A549 (cell line): ENCODE measurements around the gene SLC2A8. TPM values are rescaled to one million over a fixed set of nuclear protein-coding genes. Genes with fewer than 3 reads are reported as not detected.

ENCODE experiments used
- ATAC-seq, 2 experiments: fragments of 200-7000 bp in 1 of 2; fragments of >200 bp in 1 of 2; cut with Nextera tagmentation in 1 of 2; cut with Tn5 transposase in 1 of 2; 3 replicates each; pipeline versions ENCODE4 v1.8.0 to v1.9.1; 2018 to 2020; ENCODE audit warnings: mild to moderate bottlenecking in 1 of 2, moderate library complexity in 1 of 2
- CTCF ChIA-PET: fragments of 300-600 bp; sonication (Branson Sonifier 250); formaldehyde crosslinking; extraction: SDS; loops from one replicate; lab custom pipeline; 2021; ENCODE audit warnings: antibody characterized with exemption, inconsistent platforms; lab: Yijun Ruan, JAX
- POLR2A ChIA-PET: fragments of 350-600 bp; formaldehyde crosslinking; extraction: SDS; loops from one replicate; lab custom pipeline; 2021; ENCODE audit warnings: antibody characterized with exemption, inconsistent platforms; lab: Yijun Ruan, JAX
- DNase-seq, 2 experiments: peaks; one replicate each; pipeline versions ENCODE4 v3.0.0 to v3.0.0-alpha.2; 2011 to 2016; ENCODE audit warnings: low read depth in 1 of 2, low spot score in 1 of 2
- FAIRE-seq: peaks from 2 replicates; lab custom pipeline; 2011; peaks lifted over from hg19 to GRCh38; lab: Jason Lieb, UNC
- H3K27ac ChIP-seq, 2 experiments: fragments of >200 bp; sonication (Bioruptor Twin); formaldehyde crosslinking; 3 replicates each; pipeline ENCODE4 v1.5.1; 2016 to 2017
- H3K4me1 ChIP-seq: fragments of >200 bp; sonication (Bioruptor Twin); formaldehyde crosslinking; 3 replicates; pipeline ENCODE4 v1.6.1; 2016
- H3K4me2 ChIP-seq: fragments of >200 bp; sonication (Bioruptor Twin); formaldehyde crosslinking; 3 replicates; pipeline ENCODE4 v1.6.1; 2016
- H3K4me3 ChIP-seq: fragments of >200 bp; sonication (Bioruptor Twin); formaldehyde crosslinking; 3 replicates; pipeline ENCODE4 v1.5.1; 2016
- H3K9me3 ChIP-seq: fragments of >200 bp; sonication (Bioruptor Twin); formaldehyde crosslinking; 3 replicates; pipeline ENCODE4 v1.6.1; 2016
- ATOH8 ChIP-seq: fragments of 250-450 bp; sonication (Bioruptor Pico); IDR thresholded peaks from 2 replicates; pipeline ENCODE4 v1.5.0; 2020; ENCODE audit warnings: low read depth, mild to moderate bottlenecking, moderate library complexity
- CBX2 ChIP-seq: fragments of 200-600 bp; sonication (generic); IDR thresholded peaks from 2 replicates; pipeline ENCODE4 v1.6.1; 2016; ENCODE audit warnings: low read depth, mild to moderate bottlenecking, borderline replicate concordance
- E2F6 ChIP-seq: IDR thresholded peaks from 2 replicates; pipeline ENCODE4 v1.6.1; 2012; ENCODE audit warnings: low read depth, borderline replicate concordance
- EHF ChIP-seq: fragments of 250-450 bp; sonication (Bioruptor Pico); IDR thresholded peaks from 2 replicates; pipeline ENCODE4 v1.5.0; 2020; ENCODE audit warnings: mild to moderate bottlenecking
- ESRRA ChIP-seq: fragments of 150-350 bp; IDR thresholded peaks from 2 replicates; pipeline ENCODE4 v1.6.1; 2014; ENCODE audit warnings: mild to moderate bottlenecking, low read length, borderline replicate concordance
- FOSL2 ChIP-seq, 2 experiments: fragments of 450-650 bp in 1 of 2; fragments of >200 bp in 1 of 2; sonication (Bioruptor Twin) in 1 of 2; formaldehyde crosslinking; IDR thresholded peaks; 2 replicates each; pipeline versions ENCODE4 v1.5.0 to v1.6.1; 2016 to 2020; ENCODE audit warnings: mild to moderate bottlenecking in 1 of 2, moderate library complexity in 1 of 2
- HES2 ChIP-seq: fragments of >200 bp; sonication (Bioruptor Twin); formaldehyde crosslinking; IDR thresholded peaks from 2 replicates; pipeline ENCODE4 v1.6.1; 2016
- HEYL ChIP-seq: fragments of 250-450 bp; sonication (Bioruptor Pico); IDR thresholded peaks from 2 replicates; pipeline ENCODE4 v1.8.0; 2021; ENCODE audit warnings: mild to moderate bottlenecking, moderate library complexity
- HMGXB4 ChIP-seq: fragments of 250-450 bp; sonication (Bioruptor Pico); IDR thresholded peaks from 2 replicates; pipeline ENCODE4 v1.5.0; 2021; ENCODE audit warnings: mild to moderate bottlenecking, moderate library complexity, borderline replicate concordance
- JUN ChIP-seq, 2 experiments: fragments of >200 bp; sonication (Bioruptor Twin); formaldehyde crosslinking; IDR thresholded peaks; 2 replicates in 1 of 2; 3 replicates in 1 of 2; pipeline ENCODE4 v1.6.1; 2016 to 2017
- KDM1A ChIP-seq: fragments of 200-600 bp; sonication (generic); IDR thresholded peaks from 2 replicates; pipeline ENCODE4 v1.6.1; 2016; ENCODE audit warnings: low read depth, mild to moderate bottlenecking
- NPAS2 ChIP-seq: fragments of 250-450 bp; sonication (Bioruptor Pico); IDR thresholded peaks from 2 replicates; pipeline ENCODE4 v1.8.0; 2022; ENCODE audit warnings: mild to moderate bottlenecking, moderate library complexity, borderline replicate concordance
- RCOR1 ChIP-seq: fragments of 150-350 bp; IDR thresholded peaks from 2 replicates; pipeline ENCODE4 v1.6.1; 2014; ENCODE audit warnings: antibody characterized with exemption, low read length, low read depth
- REST ChIP-seq: fragments of 200-600 bp; sonication (generic); IDR thresholded peaks from 2 replicates; pipeline ENCODE4 v1.6.1; 2016; ENCODE audit warnings: antibody characterized with exemption, mild to moderate bottlenecking, moderate library complexity
- RFX5 ChIP-seq: fragments of 450-650 bp; IDR thresholded peaks from 2 replicates; pipeline ENCODE4 v1.7.1; 2014; ENCODE audit warnings: antibody characterized with exemption, mild to moderate bottlenecking, moderate library complexity
- USF2 ChIP-seq: fragments of 450-650 bp; IDR thresholded peaks from 2 replicates; pipeline ENCODE4 v1.6.1; 2014; ENCODE audit warnings: antibody characterized with exemption
- ZFP36 ChIP-seq: fragments of 450-650 bp; IDR thresholded peaks from 2 replicates; pipeline ENCODE4 v1.6.1; 2014; ENCODE audit warnings: borderline replicate concordance; ENCODE audit not compliant: partially characterized antibody
- ZNF302 ChIP-seq: fragments of 250-450 bp; sonication (Bioruptor Pico); IDR thresholded peaks from 2 replicates; pipeline ENCODE4 v1.9.0; 2021; ENCODE audit warnings: inconsistent platforms, mild to moderate bottlenecking, moderate library complexity
- ZSCAN20 ChIP-seq: fragments of 250-450 bp; sonication (Bioruptor Pico); IDR thresholded peaks from 2 replicates; pipeline ENCODE4 v1.8.0; 2022; ENCODE audit warnings: mild to moderate bottlenecking, moderate library complexity
- WGBS: methylation state at CpG from one replicate; pipeline ENCODE4 v1.1.6; 2017; ENCODE audit errors: missing lambda C conversion rate; 5-methylcytosine and 5-hydroxymethylcytosine counted together
- polyA plus RNA-seq, 4 experiments: library from polyadenylated mRNA; depleted of rRNA in 3 of 4; stranded (reverse); fragments of >200 nt; fragmentation: RNase III in 1 of 4; extraction: RNeasy Plus Mini Kit Qiagen cat#74134 plus additional on column Dnase treatment in 1 of 4; gene quantifications; 2 replicates in 3 of 4; 3 replicates in 1 of 4; pipeline ENCODE4 v1.2.3, GENCODE V29; 2011 to 2017

SLC2A8 gene
- polyA plus RNA-seq, 2 of the 4 experiments (the other 2 are of a cell fraction): 7.3 to 16.0 TPM

GRCh38 chr9:127351182-127352166 lies 45.5 kb upstream of the SLC2A8 start:
- ATAC-seq: no peak
- CTCF ChIA-PET: interaction anchor here (0.7 to 2.5 kb wide), 5 partner anchors 9 to 329 kb away, joined by 3 to 10 read pairs (median 3); no protein-coding TSS in a partner anchor
- 89% methylated on average over 4 of the region's 4 CpGs for WGBS

GRCh38 chr9:127353882-127354281 lies 43.1 kb upstream of the SLC2A8 start:
- POLR2A ChIA-PET: no interaction called here
- 73% methylated on average over 5 of the region's 5 CpGs for WGBS
- no peak for TF ChIP-seq ZFP36
- TF ChIP-seq JUN (IDR thresholded peaks at IDR 0.05): no peak
- no peak for TF ChIP-seq RCOR1
- no peak for TF ChIP-seq RFX5
- no peak for TF ChIP-seq HES2
- TF ChIP-seq EHF (CRISPR knock-in tag): no peak
- no peak for TF ChIP-seq ZSCAN20
- no peak for TF ChIP-seq HMGXB4 (CRISPR knock-in tag)
- no peak for TF ChIP-seq KDM1A
- Histone ChIP-seq H3K27ac (no peak overlapping the region), H3K9me3 (no peaks in the 10 kb centered on the region), H3K4me3 (no peak overlapping the region), H3K4me1 (no peaks in the 10 kb centered on the region), H3K4me2 (no peak overlapping the region)
- no peak for FAIRE-seq
- no peak for DNase-seq
- no peak for ATAC-seq
- CTCF ChIA-PET: interaction anchor here (0.6 to 1.9 kb wide), 3 partner anchors 9 to 660 kb away, joined by 3 to 5 read pairs (median 4); no protein-coding TSS in a partner anchor

More at GRCh38 chr9:127351182-127352166, 45.5 kb upstream of the SLC2A8 start:
- DNase-seq (no peak), FAIRE-seq (no peak)
- POLR2A ChIA-PET: no interaction called here
- Histone ChIP-seq H3K4me3 (no peak overlapping the region), H3K9me3 (no peaks in the 10 kb centered on the region), H3K4me2 (no peak overlapping the region), H3K27ac (no peak overlapping the region), H3K4me1 (peaks cover 4% of the 10 kb centered on the region; the same call in 1 of the 3 replicates)
- TF ChIP-seq FOSL2 (IDR thresholded peaks at IDR 0.05) (no peak), FOSL2 (CRISPR knock-in tag; IDR thresholded peaks at IDR 0.05) (no peak), USF2 (no peak), ESRRA (no peak), REST (no peak), RFX5 (no peak), HEYL (CRISPR knock-in tag) (no peak), ZNF302 (CRISPR knock-in tag) (no peak), CBX2 (no peak), ATOH8 (CRISPR knock-in tag) (no peak), E2F6 (no peak), JUN (IDR thresholded peaks at IDR 0.05) (no peak), NPAS2 (CRISPR knock-in tag) (no peak)
